ENCODE data around the gene C1QTNF7. TPM values are rescaled to one million over a fixed set of nuclear protein-coding genes. Genes with fewer than 3 reads are reported as not detected.

The C1QTNF7 gene
- polyA plus RNA-seq, 6 donors from 2014 or later: not detected

DNA sequence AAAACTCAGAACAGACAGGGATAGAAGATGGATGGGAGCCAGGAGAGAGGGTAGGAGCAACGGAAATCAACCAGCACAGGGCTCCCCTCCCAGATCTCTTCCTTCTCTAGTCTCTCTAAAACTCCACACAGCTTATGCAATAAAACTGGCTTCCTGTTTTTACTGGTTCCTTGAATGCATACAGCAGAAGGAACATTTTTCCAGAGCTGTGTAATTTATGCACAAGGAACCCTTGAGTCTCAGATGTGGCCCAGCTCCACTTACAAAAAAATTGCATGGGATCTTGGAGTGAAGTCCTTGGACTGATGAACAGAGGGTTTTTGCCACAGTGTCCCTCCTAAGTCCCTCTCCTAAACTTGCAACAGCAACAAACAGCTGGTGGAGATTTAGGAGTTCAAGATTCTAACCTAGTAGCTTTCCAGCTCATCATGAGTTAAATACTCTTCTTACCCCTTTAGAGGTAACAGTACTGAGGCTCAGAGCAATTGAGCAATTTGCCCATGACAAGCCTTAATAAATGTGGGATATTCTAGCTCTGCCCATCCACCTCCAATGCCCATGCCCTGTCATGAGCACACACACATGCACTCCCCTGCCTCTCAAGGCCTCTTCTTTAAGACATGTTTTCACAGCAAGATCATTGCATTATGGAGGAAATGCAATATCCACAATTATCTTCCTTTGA, 23.5 kb downstream of the C1QTNF7 start:
- no peak overlapping the region for H3K4me3 Mint-ChIP-seq
- H3K9me3 Mint-ChIP-seq: peaks cover 0 to 4% (median 2%) of the 10 kb centered on the region in 7 donors
- H3K36me3 Mint-ChIP-seq: no peaks in the 10 kb centered on the region
- peaks cover 5 to 14% (median 5%) of the 10 kb centered on the region in 3 donors for H3K4me1 Mint-ChIP-seq
- ATAC-seq (ENCODE audit: low read depth in 2 of 2): no peak
- H3K27me3 Mint-ChIP-seq: peaks cover 0 to 5% (median 0%) of the 10 kb centered on the region in 3 donors
- DNase-seq: no peak
- no peak overlapping the region for H3K27ac Mint-ChIP-seq

DNA sequence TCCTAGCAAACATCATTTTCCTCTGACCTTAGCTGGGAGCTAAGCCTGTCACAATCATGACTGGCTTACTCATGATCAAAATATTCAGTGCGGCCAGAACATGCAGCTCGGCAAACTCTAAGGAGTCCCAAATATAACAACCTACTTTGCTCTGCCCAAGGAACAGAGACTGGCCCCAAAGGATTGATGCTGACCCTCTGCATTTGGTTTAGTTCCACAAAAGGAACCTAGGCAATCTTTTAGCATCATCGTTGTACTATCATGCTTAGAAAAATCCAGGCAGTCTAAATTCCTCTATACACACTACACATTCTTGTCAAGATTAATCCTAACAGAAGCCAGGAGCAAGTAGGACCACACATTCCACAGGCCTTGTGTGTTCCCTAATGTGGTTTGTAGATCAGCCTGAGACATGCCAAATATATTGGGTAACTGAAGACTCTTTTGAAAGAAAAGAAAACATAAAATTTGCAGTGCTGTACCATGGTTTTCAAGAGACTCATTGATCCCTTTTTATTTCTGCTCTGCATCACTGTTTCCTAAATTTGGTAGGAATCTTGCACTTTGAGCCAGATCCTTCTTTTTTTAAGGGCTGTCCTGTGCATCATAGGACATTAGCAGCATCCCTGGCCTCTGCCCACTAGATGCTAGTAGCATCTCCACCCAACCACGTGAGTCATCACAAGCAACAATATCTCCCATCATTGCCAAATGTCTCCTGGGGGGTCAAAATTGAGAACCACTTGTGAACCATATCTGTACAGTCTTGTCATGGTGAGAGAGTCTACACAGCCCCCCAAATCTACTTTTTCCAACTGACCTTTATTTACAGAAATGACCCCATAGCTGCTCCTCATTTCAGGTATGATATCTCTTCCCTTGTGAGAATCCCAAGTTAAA, 24.3 kb downstream of the C1QTNF7 start:
- Mint-ChIP-seq H3K27ac (no peak overlapping the region), H3K9me3 (peaks cover 0 to 3% (median 0%) of the 10 kb centered on the region in 7 donors), H3K4me1 (peaks cover 12 to 22% (median 13%) of the 10 kb centered on the region in 3 donors), H3K27me3 (no peaks in the 10 kb centered on the region), H3K4me3 (no peak overlapping the region), H3K36me3 (no peaks in the 10 kb centered on the region)
- ATAC-seq (ENCODE audit: low read depth in 2 of 2) (no peak), DNase-seq (no peak)

DNA sequence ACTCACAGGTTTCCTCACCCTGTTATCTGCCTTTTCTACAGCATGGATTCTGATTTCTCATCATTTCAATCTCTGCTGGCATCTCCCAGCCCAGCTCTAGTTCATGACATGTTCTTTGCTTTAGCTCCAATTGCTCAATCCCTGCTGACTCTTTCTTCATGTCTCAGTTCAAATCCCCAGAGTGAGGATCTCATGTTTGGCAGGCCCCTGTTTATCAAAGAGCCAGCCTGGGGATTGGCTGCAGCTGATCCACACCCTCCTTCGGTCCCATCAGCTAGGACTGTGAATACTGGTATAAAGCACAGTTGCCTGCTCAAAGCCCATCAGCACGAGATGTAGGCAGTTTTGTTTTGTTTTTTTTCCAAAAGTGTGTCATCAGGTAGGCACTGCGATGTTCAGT, 27.5 kb downstream of the C1QTNF7 start:
- no peaks in the 10 kb centered on the region for H3K9me3 Mint-ChIP-seq
- no peak overlapping the region for H3K27ac Mint-ChIP-seq
- no peak overlapping the region for H3K4me3 Mint-ChIP-seq
- peaks cover 0 to 5% (median 0%) of the 10 kb centered on the region in 3 donors for H3K27me3 Mint-ChIP-seq
- no peaks in the 10 kb centered on the region for H3K36me3 Mint-ChIP-seq
- peaks cover 19 to 27% (median 19%) of the 10 kb centered on the region in 3 donors for H3K4me1 Mint-ChIP-seq
- DNase-seq (no peak), ATAC-seq (ENCODE audit: low read depth in 2 of 2) (no peak)

DNA sequence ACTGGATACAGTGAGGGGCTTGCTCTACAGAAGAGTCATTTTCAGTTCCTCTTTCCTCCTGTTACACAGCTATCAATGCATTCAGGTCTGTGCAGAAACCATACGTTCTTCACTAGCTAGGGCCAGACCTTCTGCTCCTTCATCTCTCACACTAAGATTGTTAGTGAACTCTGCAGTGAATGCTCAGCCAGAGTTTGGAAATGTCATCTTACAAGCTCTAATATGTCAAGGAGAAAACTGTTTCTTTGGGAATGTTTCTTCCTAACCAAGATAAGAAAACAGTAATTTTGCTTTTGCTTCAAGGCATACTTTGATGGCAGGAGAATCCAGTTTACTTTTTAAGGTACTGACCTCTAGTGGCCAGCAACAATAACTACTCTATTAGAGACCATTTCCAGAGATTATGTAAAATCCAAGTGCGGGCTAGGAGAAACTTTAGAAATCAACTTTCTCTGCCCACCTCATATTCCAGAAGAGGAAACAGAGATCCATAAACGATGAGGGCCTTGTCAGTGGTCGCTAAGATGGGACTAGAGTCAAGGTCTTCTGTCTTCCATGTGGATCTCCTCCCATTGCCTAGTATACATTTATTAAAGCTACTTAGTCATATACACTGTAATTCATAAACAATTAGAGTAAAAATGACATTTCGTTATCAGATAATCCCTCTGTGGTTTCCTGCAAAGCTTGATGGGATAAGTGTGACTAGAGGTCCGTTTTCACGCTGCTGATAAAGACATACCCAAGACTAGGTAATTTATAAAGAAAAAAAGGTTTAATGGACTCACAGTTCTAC, 29.8 kb downstream of the C1QTNF7 start:
- Mint-ChIP-seq H3K9me3 (no peaks in the 10 kb centered on the region), H3K4me1 (peaks cover 19 to 27% (median 19%) of the 10 kb centered on the region in 3 donors), H3K4me3 (peak overlapping the region in 5 of 8 donors; percentile 53 to 71 (median 69)), H3K36me3 (no peaks in the 10 kb centered on the region), H3K27ac (peak overlapping the region in 2 of 6 donors; percentile 7 to 68), H3K27me3 (peaks cover 0 to 18% (median 0%) of the 10 kb centered on the region in 3 donors)
- DNase-seq (peak; percentile 73), ATAC-seq (ENCODE audit: low read depth in 2 of 2) (peak; percentile 100)

DNA sequence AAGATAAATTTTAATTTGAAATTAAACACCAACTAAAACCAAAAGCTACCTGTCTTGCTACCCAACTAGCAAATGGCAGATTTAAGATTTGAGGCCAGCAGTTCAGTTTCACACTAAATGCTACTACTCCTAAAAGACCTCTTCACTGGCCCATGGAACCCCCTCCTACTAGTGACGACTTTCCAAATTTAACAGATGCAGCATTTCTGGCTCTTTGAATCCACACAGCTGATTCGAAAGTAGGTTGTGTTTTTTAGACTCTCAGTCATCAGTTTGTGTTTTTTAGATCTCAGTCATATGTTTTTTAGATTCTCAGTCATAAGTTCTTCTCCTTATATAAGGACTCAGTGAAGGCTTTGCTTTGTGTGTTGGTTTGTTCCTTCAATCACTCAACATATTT, 30.8 kb downstream of the C1QTNF7 start:
- peaks cover 0 to 18% (median 0%) of the 10 kb centered on the region in 3 donors for H3K27me3 Mint-ChIP-seq
- H3K36me3 Mint-ChIP-seq: no peaks in the 10 kb centered on the region
- no peak overlapping the region for H3K4me3 Mint-ChIP-seq
- H3K9me3 Mint-ChIP-seq: no peaks in the 10 kb centered on the region
- ATAC-seq (ENCODE audit: low read depth in 2 of 2): no peak
- peaks cover 19 to 27% (median 19%) of the 10 kb centered on the region in 3 donors for H3K4me1 Mint-ChIP-seq
- H3K27ac Mint-ChIP-seq: peak overlapping the region in 1 of 6 donors; percentile 82
- no peak for DNase-seq

DNA sequence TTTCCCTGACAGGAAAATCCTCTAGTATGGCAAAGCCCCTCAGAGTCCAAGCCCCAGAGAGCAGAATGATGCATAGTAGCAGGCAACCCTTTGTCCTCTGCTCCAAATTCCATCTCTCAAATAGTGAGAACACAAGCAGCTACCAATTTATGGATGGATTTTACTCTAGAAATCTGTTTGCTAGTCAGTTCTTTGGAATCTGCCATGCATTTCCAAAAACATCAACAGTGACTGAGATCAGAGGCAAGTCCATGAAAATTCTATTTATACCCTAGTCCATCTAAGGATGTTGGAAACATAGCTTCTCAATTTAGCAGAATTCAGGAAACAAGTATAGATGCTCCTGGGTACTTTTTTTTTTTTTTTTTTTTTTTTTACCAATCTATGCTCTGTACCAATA, 31.9 kb downstream of the C1QTNF7 start:
- Mint-ChIP-seq H3K27ac (no peak overlapping the region), H3K27me3 (peaks cover 0 to 20% (median 0%) of the 10 kb centered on the region in 3 donors), H3K36me3 (no peaks in the 10 kb centered on the region), H3K4me1 (peaks cover 19 to 27% (median 19%) of the 10 kb centered on the region in 3 donors), H3K4me3 (no peak overlapping the region), H3K9me3 (no peaks in the 10 kb centered on the region)
- no peak for ATAC-seq (ENCODE audit: low read depth in 2 of 2)
- DNase-seq: no peak

DNA sequence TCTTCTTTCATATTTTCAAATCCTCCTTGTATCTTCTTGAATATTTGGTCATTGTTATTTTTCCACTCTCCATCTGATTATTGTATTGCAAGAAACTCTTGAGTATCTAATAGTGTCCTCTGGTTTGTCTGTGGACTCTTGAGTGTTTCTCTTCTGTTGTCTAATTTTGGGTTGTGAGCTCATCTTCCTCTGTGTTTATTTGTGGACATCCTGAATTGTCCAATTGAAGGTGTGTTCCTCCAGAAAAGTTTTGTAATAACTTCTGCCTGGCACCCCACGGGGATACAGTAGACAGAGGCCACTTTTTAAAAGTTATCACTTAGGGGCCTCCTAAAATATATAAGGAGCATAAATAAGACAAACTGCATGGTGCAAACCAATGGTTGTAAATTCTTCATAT, 38.8 kb downstream of the C1QTNF7 start:
- H3K27me3 Mint-ChIP-seq: peaks cover 13 to 44% (median 18%) of the 10 kb centered on the region in 3 donors
- H3K27ac Mint-ChIP-seq: no peak overlapping the region
- no peak for ATAC-seq (ENCODE audit: low read depth in 2 of 2)
- DNase-seq: no peak
- H3K4me3 Mint-ChIP-seq: no peak overlapping the region
- H3K9me3 Mint-ChIP-seq: peaks cover 0 to 2% (median 0%) of the 10 kb centered on the region in 7 donors
- no peaks in the 10 kb centered on the region for H3K36me3 Mint-ChIP-seq
- H3K4me1 Mint-ChIP-seq: peaks cover 10 to 11% (median 11%) of the 10 kb centered on the region in 3 donors

DNA sequence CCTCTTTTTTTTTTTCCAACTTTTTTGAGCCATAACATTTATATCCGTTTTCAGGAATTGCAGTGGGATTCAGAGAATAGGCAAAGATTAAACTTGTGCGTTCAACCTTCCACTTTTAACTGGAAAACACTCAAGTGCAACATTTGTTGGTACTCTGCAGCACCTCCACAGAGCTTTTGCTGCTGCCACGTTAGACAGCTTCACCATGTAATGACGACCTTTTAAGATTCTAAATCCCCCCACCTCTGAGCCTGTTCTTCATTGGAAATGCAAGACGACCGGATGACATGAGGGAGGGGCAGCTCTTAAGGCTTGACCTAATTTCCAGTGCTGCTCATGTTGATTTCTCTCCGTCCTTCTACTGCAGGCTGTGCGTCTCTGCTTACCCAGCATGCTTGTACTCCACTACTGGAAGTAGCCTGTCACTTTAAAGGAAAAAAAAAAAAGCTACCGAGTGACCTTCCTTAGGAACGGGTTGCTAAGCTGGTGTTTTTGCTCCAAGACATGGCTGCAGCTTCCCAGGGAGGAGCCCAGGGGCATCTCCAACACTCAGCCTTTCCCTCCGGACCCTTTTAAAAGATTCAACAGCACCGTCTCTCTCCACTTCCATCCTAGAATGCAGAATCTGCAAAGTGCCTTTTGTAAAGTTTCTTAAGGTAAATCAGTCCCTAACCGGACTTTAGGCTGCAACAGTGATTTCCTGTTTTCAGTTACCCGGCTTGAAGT, 41.7 kb downstream of the C1QTNF7 start, which contains the start of gene CC2D2A:
Gene CC2D2A (plus strand): TSS at position 481 of the 726 bp plus-strand sequence. CDS start 6,051 bp downstream, outside the sequence.
- H3K36me3 Mint-ChIP-seq: no peaks in the 10 kb centered on the region
- H3K27me3 Mint-ChIP-seq: peaks cover 13 to 43% (median 18%) of the 10 kb centered on the region in 3 donors
- H3K9me3 Mint-ChIP-seq: peaks cover 0 to 2% (median 0%) of the 10 kb centered on the region in 7 donors
- ATAC-seq (ENCODE audit: low read depth in 2 of 2) (no peak), DNase-seq (no peak)
- peaks cover 10 to 11% (median 11%) of the 10 kb centered on the region in 3 donors for H3K4me1 Mint-ChIP-seq
- peak within 1 kb of the TSS in 2 of 6 donors; percentile 22 to 50 for H3K27ac Mint-ChIP-seq
- peak within 1 kb of the TSS; percentile 23 to 84 (median 69) for H3K4me3 Mint-ChIP-seq

DNA sequence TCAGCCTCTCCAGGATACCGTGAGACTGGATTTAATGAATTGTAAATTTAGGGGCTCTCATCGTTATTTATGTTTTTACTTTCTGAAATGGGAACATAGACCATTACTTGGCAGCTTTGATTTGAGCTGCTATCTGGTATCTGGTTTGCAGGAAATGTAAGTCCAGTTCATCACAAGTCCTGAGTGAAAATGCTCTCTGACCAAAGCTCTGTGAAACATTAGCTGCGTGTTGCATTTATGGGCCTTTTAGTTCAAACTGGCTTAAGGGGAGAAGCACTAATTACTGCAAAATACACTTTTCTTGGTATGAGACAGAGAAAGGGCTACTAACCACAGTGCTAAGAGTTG, 42.3 kb downstream of the C1QTNF7 start:
- Mint-ChIP-seq H3K9me3 (peaks cover 0 to 2% (median 0%) of the 10 kb centered on the region in 7 donors), H3K36me3 (no peaks in the 10 kb centered on the region), H3K27ac (peak overlapping the region in 1 of 6 donors; percentile 50), H3K27me3 (peaks cover 13 to 38% (median 18%) of the 10 kb centered on the region in 3 donors), H3K4me3 (peak overlapping the region; percentile 23 to 84 (median 69)), H3K4me1 (peaks cover 10 to 11% (median 11%) of the 10 kb centered on the region in 3 donors)
- DNase-seq (no peak), ATAC-seq (ENCODE audit: low read depth in 2 of 2) (no peak)

DNA sequence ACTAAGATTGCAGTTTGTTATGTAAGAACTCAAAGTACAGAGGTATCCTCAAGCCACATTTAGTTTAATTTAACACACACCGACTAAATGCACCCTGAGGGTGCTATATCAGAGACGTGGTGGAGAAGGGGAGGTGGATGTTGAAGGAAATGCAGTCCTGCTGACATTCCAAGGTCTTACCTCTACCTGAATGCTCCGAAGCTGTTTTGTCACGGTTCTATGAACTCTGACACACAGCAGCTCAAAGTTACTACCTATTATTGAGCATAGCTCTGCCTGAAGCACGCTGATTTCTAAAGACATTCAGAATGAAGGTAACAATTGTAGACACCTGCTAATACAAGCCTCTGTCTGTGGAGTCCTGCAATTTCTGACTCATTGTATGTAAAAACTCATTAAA, 48.6 kb downstream of the C1QTNF7 start:
- no peaks in the 10 kb centered on the region for H3K36me3 Mint-ChIP-seq
- H3K4me3 Mint-ChIP-seq: no peak overlapping the region
- ATAC-seq (ENCODE audit: low read depth in 2 of 2) (no peak), DNase-seq (no peak)
- H3K9me3 Mint-ChIP-seq: no peaks in the 10 kb centered on the region
- H3K27me3 Mint-ChIP-seq: no peaks in the 10 kb centered on the region
- H3K4me1 Mint-ChIP-seq: no peaks in the 10 kb centered on the region
- no peak overlapping the region for H3K27ac Mint-ChIP-seq

DNA sequence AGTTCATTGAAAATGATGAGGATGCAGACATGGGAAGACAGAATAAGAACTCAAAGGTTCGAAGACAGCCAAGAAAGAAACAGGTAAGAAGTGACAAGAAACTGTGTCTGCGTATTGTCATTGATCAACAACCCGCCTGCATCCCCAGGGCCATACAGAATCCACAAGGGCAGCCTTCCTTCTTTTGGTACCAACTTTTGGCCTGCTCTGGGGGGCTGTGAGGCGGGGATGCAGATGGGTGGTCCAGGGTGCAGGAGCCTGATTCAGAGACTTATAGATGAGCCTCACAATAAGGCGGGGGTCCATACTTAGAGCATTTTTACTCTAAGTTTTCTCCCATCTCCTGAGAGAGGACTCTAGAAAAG, 50.9 kb downstream of the C1QTNF7 start:
- no peak for DNase-seq
- Mint-ChIP-seq H3K4me1 (no peaks in the 10 kb centered on the region), H3K36me3 (peaks cover 0 to under 1% of the 10 kb centered on the region in 2 donors), H3K9me3 (peaks cover 0 to under 1% (median 0%) of the 10 kb centered on the region in 7 donors), H3K27ac (peak overlapping the region in 2 of 6 donors; percentile 11 to 13), H3K27me3 (peaks cover 0 to under 1% (median 0%) of the 10 kb centered on the region in 3 donors), H3K4me3 (no peak overlapping the region)
- no peak for ATAC-seq (ENCODE audit: low read depth in 2 of 2)

DNA sequence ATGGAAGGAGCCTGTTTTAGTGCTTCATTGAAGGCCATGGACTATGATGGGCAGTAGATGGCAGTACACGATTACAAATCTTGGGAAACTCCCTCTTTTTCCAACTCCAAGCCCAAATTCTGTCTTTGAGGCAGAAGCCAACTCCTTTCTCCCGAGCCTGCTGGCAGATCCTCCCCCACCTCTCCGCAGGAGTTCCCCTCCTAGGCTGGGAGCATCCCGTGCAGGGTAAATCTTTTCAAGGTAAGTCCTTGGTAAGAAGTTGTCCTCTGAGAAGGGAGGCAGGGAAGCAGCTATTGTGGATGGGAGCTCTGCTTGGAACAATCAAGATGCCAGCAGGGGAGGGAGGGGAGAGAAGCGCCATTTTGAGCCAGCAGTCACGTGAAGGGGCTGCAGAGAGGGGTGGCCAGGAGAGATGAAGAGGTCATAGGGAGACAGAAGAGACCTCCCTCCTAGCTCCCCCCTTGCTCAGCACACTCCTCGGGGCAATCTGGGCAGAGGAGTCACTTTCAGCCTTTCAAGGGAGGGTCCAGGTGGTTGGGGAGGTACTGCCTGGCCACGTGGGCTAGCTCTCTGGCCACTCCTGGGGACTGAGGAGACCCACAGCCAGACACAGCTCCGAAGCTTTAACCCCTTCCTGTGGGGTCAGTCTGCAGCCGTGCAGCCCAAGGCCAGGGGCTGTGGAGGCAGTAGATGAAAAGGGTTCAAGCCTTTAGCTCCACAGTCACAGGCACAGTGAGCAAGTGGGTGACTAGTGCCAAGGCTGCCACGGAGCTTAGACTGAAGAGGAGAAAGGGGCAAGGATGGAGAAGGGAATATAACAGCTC, 51.5 kb downstream of the C1QTNF7 start:
- ATAC-seq (ENCODE audit: low read depth in 2 of 2): no peak
- Mint-ChIP-seq H3K27ac (peak overlapping the region in 2 of 6 donors; percentile 42 to 71), H3K36me3 (peaks cover 0 to 6% of the 10 kb centered on the region in 2 donors), H3K4me1 (no peaks in the 10 kb centered on the region), H3K4me3 (no peak overlapping the region), H3K9me3 (peaks cover 0 to 6% (median 1%) of the 10 kb centered on the region in 7 donors), H3K27me3 (peaks cover 0 to 6% (median 5%) of the 10 kb centered on the region in 3 donors)
- DNase-seq: no peak

All from naive B cell (primary cell).